IPS-20b (cell line): ENCODE data around the gene CHTF18.

Source experiments
- H3K27ac ChIP-seq: one replicate; pipeline ENCODE4 v1.5.1; 2013; ENCODE audit warnings: low read length
- H3K27me3 ChIP-seq: 2 replicates; pipeline ENCODE4 v1.6.1; 2013; ENCODE audit warnings: mild to moderate bottlenecking, low read length, inconsistent platforms; ENCODE audit not compliant: insufficient read depth
- H3K36me3 ChIP-seq: 2 replicates; pipeline ENCODE4 v1.6.1; 2013; ENCODE audit warnings: low read depth, mild to moderate bottlenecking, inconsistent platforms, low read length, moderate library complexity; ENCODE audit not compliant: insufficient read depth
- H3K4me1 ChIP-seq: 2 replicates; pipeline ENCODE4 v1.6.1; 2013; ENCODE audit warnings: mild to moderate bottlenecking, control low read depth, inconsistent platforms, low read length, moderate library complexity; ENCODE audit not compliant: insufficient read depth
- H3K4me3 ChIP-seq: 2 replicates; pipeline ENCODE4 v1.5.1; 2013; ENCODE audit warnings: mild to moderate bottlenecking, low read length, inconsistent platforms
- H3K9ac ChIP-seq: 2 replicates; pipeline ENCODE4 v1.6.1; 2013; ENCODE audit warnings: low read depth, mild to moderate bottlenecking, inconsistent platforms, low read length, moderate library complexity
- H3K9me3 ChIP-seq: 2 replicates; pipeline ENCODE4 v1.6.1; 2013; ENCODE audit warnings: mild to moderate bottlenecking, low read depth, low read length, inconsistent platforms; ENCODE audit not compliant: insufficient read depth

CHTF18 gene

GRCh38 chr16:789191-789850, 901 bp downstream of the CHTF18 start:
- Histone ChIP-seq H3K4me1 (no peaks in the 10 kb centered on the region), H3K9ac (peak overlapping the region; percentile 88; the same call in 1 of the 2 replicates), H3K4me3 (peak overlapping the region; percentile 87), H3K27me3 (no peaks in the 10 kb centered on the region), H3K27ac (no peak overlapping the region), H3K9me3 (no peaks in the 10 kb centered on the region), H3K36me3 (peaks cover 40% of the 10 kb centered on the region)

GRCh38 chr16:790086-790485, 1.7 kb downstream of the CHTF18 start:
- H3K9me3 ChIP-seq = no peaks in the 10 kb centered on the region
- no peak overlapping the region for H3K27ac ChIP-seq
- no peaks in the 10 kb centered on the region for H3K4me1 ChIP-seq
- no peak overlapping the region for H3K9ac ChIP-seq
- peaks cover 40% of the 10 kb centered on the region for H3K36me3 ChIP-seq
- no peaks in the 10 kb centered on the region for H3K27me3 ChIP-seq
- H3K4me3 ChIP-seq = no peak overlapping the region

- peaks cover 39% of the 10 kb centered on the region for H3K36me3 ChIP-seq
- H3K9me3 ChIP-seq = no peaks in the 10 kb centered on the region
- H3K27me3 ChIP-seq = no peaks in the 10 kb centered on the region
- H3K4me3 ChIP-seq = no peak overlapping the region
- no peaks in the 10 kb centered on the region for H3K4me1 ChIP-seq
- H3K9ac ChIP-seq = no peak overlapping the region
- H3K27ac ChIP-seq = no peak overlapping the region
These were observed 2.7 kb downstream of the CHTF18 start for GRCh38 chr16:791131-791530.

GRCh38 chr16:792221-792995, 4.0 kb downstream of the CHTF18 start:
- no peaks in the 10 kb centered on the region for H3K27me3 ChIP-seq
- H3K9me3 ChIP-seq = no peaks in the 10 kb centered on the region
- H3K36me3 ChIP-seq = peaks cover 40% of the 10 kb centered on the region
- H3K4me3 ChIP-seq = no peak overlapping the region
- no peaks in the 10 kb centered on the region for H3K4me1 ChIP-seq
- H3K9ac ChIP-seq = no peak overlapping the region
- H3K27ac ChIP-seq = no peak overlapping the region

GRCh38 chr16:793414-793813, 5.0 kb downstream of the CHTF18 start:
- no peaks in the 10 kb centered on the region for H3K27me3 ChIP-seq
- no peaks in the 10 kb centered on the region for H3K4me1 ChIP-seq

GRCh38 chr16:794091-794822, 5.8 kb downstream of the CHTF18 start:
- no peaks in the 10 kb centered on the region for H3K4me1 ChIP-seq
- peaks cover 40% of the 10 kb centered on the region for H3K36me3 ChIP-seq

More at GRCh38 chr16:793414-793813, 5.0 kb downstream of the CHTF18 start:
- no peak overlapping the region for H3K4me3 ChIP-seq
- H3K27ac ChIP-seq = no peak overlapping the region
- H3K9ac ChIP-seq = no peak overlapping the region
- H3K36me3 ChIP-seq = peaks cover 40% of the 10 kb centered on the region
- no peaks in the 10 kb centered on the region for H3K9me3 ChIP-seq

GRCh38 chr16:794853-795466, 6.5 kb downstream of the CHTF18 start:
- no peaks in the 10 kb centered on the region for H3K4me1 ChIP-seq
- no peaks in the 10 kb centered on the region for H3K9me3 ChIP-seq
- H3K36me3 ChIP-seq = peaks cover 36% of the 10 kb centered on the region
- H3K27me3 ChIP-seq = peaks cover 10% of the 10 kb centered on the region; the same call in 1 of the 2 replicates
- no peak overlapping the region for H3K9ac ChIP-seq
- no peak overlapping the region for H3K4me3 ChIP-seq
- H3K27ac ChIP-seq = no peak overlapping the region

More at GRCh38 chr16:794091-794822, 5.8 kb downstream of the CHTF18 start:
- H3K27ac ChIP-seq = no peak overlapping the region
- peaks cover 5% of the 10 kb centered on the region; the same call in 1 of the 2 replicates for H3K27me3 ChIP-seq
- H3K9me3 ChIP-seq = no peaks in the 10 kb centered on the region
- H3K9ac ChIP-seq = no peak overlapping the region
- H3K4me3 ChIP-seq = no peak overlapping the region

GRCh38 chr16:795580-796229, 7.3 kb downstream of the CHTF18 start:
- H3K36me3 ChIP-seq = peaks cover 29% of the 10 kb centered on the region
- H3K27me3 ChIP-seq = peaks cover 16% of the 10 kb centered on the region
- no peak overlapping the region for H3K4me3 ChIP-seq
- no peaks in the 10 kb centered on the region for H3K9me3 ChIP-seq
- no peaks in the 10 kb centered on the region for H3K4me1 ChIP-seq
- H3K27ac ChIP-seq = no peak overlapping the region
- H3K9ac ChIP-seq = no peak overlapping the region

- Histone ChIP-seq H3K36me3 (peaks cover 21% of the 10 kb centered on the region), H3K27me3 (peaks cover 24% of the 10 kb centered on the region), H3K4me3 (no peak overlapping the region), H3K4me1 (no peaks in the 10 kb centered on the region), H3K9ac (no peak overlapping the region), H3K9me3 (no peaks in the 10 kb centered on the region), H3K27ac (no peak overlapping the region)
These were observed 8.1 kb downstream of the CHTF18 start for GRCh38 chr16:796296-797119.

- H3K36me3 ChIP-seq = 0 out of 2 replicates have a peak, but pooled peaks cover 15% of the 10 kb centered on the region
- no peak overlapping the region for H3K4me3 ChIP-seq
- H3K9me3 ChIP-seq = no peaks in the 10 kb centered on the region
- H3K27me3 ChIP-seq = peaks cover 29% of the 10 kb centered on the region
- H3K4me1 ChIP-seq = no peaks in the 10 kb centered on the region
- no peak overlapping the region for H3K9ac ChIP-seq
- H3K27ac ChIP-seq = no peak overlapping the region
These were observed 8.7 kb downstream of the CHTF18 start for GRCh38 chr16:797120-797420.
